NOMO-1 (cell line): ENCODE data around the gene MRPL36.

Experiments
- DNase-seq, 2 experiments: peaks; one replicate each; lab custom pipeline; 2025; ENCODE audit not compliant: unreplicated experiment in 2 of 2; lab: John Stamatoyannopoulos, UW

The MRPL36 gene

DNA sequence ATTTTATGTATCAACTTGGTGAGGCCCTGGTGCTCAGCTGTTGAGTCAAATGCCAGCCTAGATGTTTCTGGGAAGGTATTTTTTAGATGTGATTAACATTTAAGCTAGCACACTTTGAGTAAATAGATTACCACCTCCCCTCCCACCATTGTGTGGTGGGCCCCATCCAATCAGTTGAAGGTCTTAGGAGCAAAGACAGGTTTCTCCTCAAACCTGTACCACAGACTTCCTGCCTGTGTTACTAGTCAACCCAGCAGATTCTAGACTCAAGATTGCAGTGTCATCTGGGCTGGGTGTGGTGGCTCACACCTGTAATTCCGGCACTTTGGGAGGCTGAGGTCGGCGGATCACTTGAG, 33.8 kb downstream of the MRPL36 start:
- DNase-seq, result no peak

GRCh38 chr5:1765141-1765879, 34.3 kb downstream of the MRPL36 start:
- no peak for DNase-seq

GRCh38 chr5:1764606-1764960, 35.1 kb downstream of the MRPL36 start:
- no peak for DNase-seq

GRCh38 chr5:1763960-1764605, 35.6 kb downstream of the MRPL36 start:
- no peak for DNase-seq

GRCh38 chr5:1763548-1763911, 36.1 kb downstream of the MRPL36 start:
- DNase-seq, result peak in 1 of 2 experiments; percentile 21

- DNase-seq, result no peak
Measured at GRCh38 chr5:1762883-1763547, 36.6 kb downstream of the MRPL36 start.

GRCh38 chr5:1762121-1762882, 37.3 kb downstream of the MRPL36 start:
- DNase-seq, result no peak

DNA sequence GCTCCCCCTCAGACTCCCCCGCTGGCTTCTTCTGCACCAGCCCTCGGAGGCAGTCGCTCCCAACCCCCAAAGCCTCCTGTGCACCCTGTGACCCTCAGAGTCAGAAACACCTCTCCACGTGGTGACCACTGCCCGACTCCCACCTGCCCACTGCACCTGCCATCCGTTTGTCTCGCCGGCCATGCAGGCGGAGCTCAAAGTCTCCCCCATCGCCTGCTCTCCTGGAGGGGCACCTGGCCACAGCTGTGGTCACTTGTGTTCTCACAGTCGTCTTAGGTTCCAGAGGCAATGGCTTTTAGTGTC, 38.2 kb downstream of the MRPL36 start:
- DNase-seq, result no peak

GRCh38 chr5:1760656-1761452, 38.8 kb downstream of the MRPL36 start:
- no peak for DNase-seq

DNA sequence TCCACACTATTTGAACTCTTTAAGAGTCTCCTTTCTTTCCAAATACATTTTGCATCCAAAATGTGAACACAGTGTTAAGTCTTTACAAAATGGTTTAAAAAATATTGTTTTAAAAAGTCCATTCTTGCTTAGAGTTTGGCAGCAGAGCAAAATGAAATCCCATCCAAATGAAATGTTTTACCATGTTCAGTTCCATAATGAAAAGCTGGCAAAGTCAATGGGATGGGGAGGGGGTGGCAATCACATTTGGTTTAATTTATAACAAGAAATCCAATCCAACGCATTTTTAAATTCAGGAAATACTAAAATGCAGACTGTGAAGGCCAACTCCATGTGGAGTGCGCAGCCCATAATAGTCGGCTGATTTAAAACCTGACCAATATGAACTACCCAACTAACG, 39.4 kb downstream of the MRPL36 start:
- DNase-seq, result no peak

- no peak for DNase-seq
Measured at GRCh38 chr5:1759378-1759970, 40.2 kb downstream of the MRPL36 start.

GRCh38 chr5:1758574-1758973, 41.1 kb downstream of the MRPL36 start:
- no peak for DNase-seq

DNA sequence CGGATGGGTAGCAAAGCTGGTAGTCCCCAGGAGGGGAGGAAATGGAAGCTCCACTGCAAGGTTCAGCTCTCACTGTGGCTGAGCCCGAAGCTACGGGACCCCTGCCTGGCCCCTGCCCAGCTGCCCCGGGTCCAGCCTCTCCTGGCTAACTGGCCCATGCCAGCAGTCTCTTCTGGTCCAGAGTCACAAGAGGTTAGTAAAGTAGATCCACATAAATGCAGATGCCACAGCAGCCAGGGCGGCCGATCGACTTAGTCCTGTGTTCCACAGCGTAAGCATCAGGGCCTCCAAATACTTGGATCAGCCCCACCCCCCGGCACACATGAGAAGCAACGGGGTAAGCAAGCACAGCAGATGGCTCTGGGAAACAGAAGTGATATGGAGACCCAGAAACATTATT, 42.1 kb downstream of the MRPL36 start:
- no peak for DNase-seq

DNA sequence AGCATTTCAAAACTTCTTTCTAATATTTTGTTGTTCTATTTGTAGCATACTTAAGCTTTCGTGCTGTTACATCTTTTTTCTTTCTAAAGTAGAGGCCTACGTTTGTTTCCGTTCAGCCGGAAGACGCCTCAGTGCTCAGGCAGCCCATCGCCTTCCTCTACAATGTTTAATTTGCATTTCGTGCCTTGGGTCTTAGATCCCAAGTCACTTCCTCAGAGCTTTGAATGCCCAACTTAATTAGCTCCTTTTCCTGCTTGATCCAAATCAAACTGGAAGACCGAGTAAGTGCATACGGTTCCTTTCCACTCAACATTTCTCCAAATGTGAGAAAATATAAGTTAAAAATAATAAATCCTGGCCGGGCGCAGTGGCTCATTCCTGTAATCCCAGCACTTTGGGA, 43.2 kb downstream of the MRPL36 start:
- DNase-seq, result no peak

GRCh38 chr5:1755321-1755949, 44.2 kb downstream of the MRPL36 start:
- DNase-seq, result no peak

DNA sequence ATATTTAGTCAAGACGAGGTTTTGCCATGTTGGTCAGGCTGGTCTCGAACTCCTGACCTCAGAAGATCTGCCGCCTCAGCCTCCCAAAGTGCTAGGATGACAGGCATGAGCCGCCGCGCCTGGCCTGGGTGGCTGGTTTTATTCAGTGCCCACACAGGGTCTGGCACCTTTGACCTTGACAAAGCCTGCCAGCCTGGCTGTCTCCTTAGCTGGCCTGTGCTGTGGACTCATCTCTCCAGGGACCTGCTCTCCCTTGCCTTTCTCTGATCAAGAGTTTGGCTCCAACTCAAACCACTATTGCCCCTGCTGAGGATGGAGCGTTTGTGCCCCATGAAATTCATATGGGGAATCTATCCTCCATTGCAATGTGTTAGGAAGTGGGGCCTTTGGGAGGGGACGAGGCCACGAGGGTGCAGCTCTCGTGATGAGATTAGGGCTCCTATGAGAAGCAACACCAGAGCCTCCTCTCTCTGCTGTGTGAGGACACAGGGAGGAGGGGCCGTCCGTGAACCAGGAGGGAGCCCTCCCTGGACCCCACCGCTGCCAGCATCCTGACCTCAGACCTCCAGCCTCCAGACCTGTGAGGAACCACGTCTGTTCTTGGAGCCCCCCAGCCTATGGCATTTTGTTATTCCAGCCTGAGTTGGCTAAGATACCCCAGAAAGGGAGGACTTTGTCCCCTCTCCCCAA, 45.0 kb downstream of the MRPL36 start:
- DNase-seq, result no peak

GRCh38 chr5:1753490-1753889, 46.1 kb downstream of the MRPL36 start:
- DNase-seq, result no peak

- no peak for DNase-seq
Measured at GRCh38 chr5:1752881-1753280, 46.8 kb downstream of the MRPL36 start.
